Right atrium auricular region (tissue), 2 donors: ENCODE data around the gene MICAL3. TPM values are rescaled to one million over a fixed set of nuclear protein-coding genes. Genes with fewer than 3 reads are reported as not detected.
"Not testable (repeated sequence)": the region's sequence is repeated elsewhere in the genome, so short reads cannot be mapped to it uniquely, and the experiment has no call there.

Experiments
- DNase-seq: peaks from one replicate; pipeline ENCODE4 v3.0.0-alpha.2; 2019; ENCODE audit warnings: low spot score
- H3K27ac ChIP-seq, 2 donors: fragments of 200-600 bp; sonication (generic); 1 replicate in 1 of 2; 2 replicates in 1 of 2; pipeline ENCODE4 v1.5.1; 2016 to 2019
- H3K27me3 ChIP-seq, 2 donors: fragments of 200-600 bp; sonication (generic); one replicate each; pipeline versions ENCODE4 v1.5.1 to v1.6.0; 2017 to 2019
- H3K36me3 ChIP-seq: fragments of 200-600 bp; sonication (generic); one replicate; pipeline ENCODE4 v1.5.1; 2016
- H3K4me1 ChIP-seq, 2 donors: fragments of 200-600 bp; sonication (generic); one replicate each; pipeline versions ENCODE4 v1.5.1 to v1.6.0; 2017 to 2019
- H3K4me3 ChIP-seq, 2 donors: fragments of 200-600 bp; sonication (generic); 1 replicate in 1 of 2; 2 replicates in 1 of 2; pipeline ENCODE4 v1.5.1; 2017 to 2019; ENCODE audit warnings: mild to moderate bottlenecking in 1 of 2, moderate library complexity in 1 of 2
- H3K9me3 ChIP-seq, 2 donors: fragments of 200-600 bp; sonication (generic); one replicate each; pipeline ENCODE4 v1.5.1; 2019
- total RNA-seq, 2 donors: library from RNA; depleted of rRNA; stranded (reverse); fragments of >200 nt; gene quantifications; one replicate each; pipeline ENCODE4 v1.1.0, GENCODE V29; 2016
- TF ChIP-seq, protein P1 (sequence below), 2 donors: fragments of 200-600 bp; sonication (generic); IDR thresholded peaks; one replicate each; pipeline ENCODE4 v1.5.1; 2019; ENCODE audit warnings: antibody characterized with exemption in 2 of 2

MICAL3 gene
- total RNA-seq, 2 donors from 2014 or later, result 42.5 to 45.1 TPM

DNA sequence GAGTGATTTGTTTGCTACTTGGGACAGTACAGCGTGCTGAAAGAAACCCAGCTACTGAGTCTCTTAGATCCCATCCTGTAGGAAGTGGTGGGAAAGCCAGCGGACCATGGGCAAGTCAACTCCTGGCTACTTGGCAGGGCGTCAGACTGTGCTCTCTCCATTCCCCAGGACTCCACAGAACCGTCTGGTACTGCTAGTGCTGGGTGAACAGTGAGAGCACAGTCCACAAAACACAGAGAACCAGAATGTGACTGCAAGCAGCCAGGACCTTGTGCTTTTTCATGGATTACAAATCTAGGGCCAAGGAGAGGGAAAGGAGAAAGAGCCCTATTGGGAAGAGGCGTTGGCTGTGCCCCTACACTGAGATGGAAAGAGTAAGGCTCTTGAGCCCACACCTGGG is 260.3 kb downstream of the MICAL3 start:
- Histone ChIP-seq H3K9me3 (no peaks in the 10 kb centered on the region), H3K27me3 (no peaks in the 10 kb centered on the region), H3K36me3 (no peaks in the 10 kb centered on the region), H3K4me1 (no peaks in the 10 kb centered on the region), H3K4me3 (no peak overlapping the region), H3K27ac (no peak overlapping the region)
- DNase-seq, result no peak
- TF ChIP-seq, protein P1, sequence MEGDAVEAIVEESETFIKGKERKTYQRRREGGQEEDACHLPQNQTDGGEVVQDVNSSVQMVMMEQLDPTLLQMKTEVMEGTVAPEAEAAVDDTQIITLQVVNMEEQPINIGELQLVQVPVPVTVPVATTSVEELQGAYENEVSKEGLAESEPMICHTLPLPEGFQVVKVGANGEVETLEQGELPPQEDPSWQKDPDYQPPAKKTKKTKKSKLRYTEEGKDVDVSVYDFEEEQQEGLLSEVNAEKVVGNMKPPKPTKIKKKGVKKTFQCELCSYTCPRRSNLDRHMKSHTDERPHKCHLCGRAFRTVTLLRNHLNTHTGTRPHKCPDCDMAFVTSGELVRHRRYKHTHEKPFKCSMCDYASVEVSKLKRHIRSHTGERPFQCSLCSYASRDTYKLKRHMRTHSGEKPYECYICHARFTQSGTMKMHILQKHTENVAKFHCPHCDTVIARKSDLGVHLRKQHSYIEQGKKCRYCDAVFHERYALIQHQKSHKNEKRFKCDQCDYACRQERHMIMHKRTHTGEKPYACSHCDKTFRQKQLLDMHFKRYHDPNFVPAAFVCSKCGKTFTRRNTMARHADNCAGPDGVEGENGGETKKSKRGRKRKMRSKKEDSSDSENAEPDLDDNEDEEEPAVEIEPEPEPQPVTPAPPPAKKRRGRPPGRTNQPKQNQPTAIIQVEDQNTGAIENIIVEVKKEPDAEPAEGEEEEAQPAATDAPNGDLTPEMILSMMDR (IDR thresholded peaks at IDR 0.05), result no peak

DNA sequence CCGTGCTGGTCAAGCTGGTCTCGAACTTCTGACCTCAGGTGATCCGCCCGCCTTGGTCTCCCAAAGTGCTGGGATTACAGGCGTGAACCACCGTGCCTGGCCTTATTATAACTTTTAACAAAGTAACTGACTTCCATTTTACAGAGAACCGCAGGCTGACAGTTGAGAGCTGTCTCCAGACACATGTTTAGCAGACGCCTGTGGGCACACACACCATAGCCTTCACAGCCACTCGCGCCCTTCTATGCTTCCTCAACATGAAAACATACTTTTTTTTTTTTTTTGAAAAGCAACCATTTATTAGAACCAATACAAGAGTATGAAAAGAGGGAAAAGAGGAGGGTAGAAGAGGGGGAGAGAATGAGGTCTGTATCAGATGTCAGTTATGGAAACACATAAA is 260.9 kb downstream of the MICAL3 start:
- H3K36me3 ChIP-seq, H3K4me1 ChIP-seq, H3K27ac ChIP-seq, DNase-seq, H3K27me3 ChIP-seq, H3K9me3 ChIP-seq, H3K4me3 ChIP-seq: not testable (repeated sequence)

DNA sequence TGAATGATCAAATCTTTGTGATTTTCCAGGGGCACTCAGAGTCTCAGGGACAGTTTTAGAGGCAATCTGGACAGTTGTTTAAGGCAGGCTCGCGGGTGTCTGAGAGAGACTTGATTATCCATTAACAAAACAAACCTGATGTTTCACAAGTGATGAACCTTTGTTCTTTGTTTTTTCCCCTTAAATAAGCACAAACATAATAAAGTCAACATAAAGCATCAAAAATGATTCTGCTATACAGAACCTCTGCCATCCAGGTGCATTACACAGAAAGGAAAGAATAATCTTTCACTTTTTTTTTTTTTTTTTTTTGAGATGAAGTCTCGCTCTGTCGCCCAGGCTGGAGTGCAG is 263.2 kb downstream of the MICAL3 start:
- no peaks in the 10 kb centered on the region for H3K4me1 ChIP-seq
- TF ChIP-seq, protein P1 (IDR thresholded peaks at IDR 0.05), result no peak
- no peaks in the 10 kb centered on the region for H3K36me3 ChIP-seq
- H3K27me3 ChIP-seq, result no peaks in the 10 kb centered on the region
- H3K4me3 ChIP-seq, result no peak overlapping the region
- no peak for DNase-seq
- no peak overlapping the region for H3K27ac ChIP-seq
- no peaks in the 10 kb centered on the region for H3K9me3 ChIP-seq

DNA sequence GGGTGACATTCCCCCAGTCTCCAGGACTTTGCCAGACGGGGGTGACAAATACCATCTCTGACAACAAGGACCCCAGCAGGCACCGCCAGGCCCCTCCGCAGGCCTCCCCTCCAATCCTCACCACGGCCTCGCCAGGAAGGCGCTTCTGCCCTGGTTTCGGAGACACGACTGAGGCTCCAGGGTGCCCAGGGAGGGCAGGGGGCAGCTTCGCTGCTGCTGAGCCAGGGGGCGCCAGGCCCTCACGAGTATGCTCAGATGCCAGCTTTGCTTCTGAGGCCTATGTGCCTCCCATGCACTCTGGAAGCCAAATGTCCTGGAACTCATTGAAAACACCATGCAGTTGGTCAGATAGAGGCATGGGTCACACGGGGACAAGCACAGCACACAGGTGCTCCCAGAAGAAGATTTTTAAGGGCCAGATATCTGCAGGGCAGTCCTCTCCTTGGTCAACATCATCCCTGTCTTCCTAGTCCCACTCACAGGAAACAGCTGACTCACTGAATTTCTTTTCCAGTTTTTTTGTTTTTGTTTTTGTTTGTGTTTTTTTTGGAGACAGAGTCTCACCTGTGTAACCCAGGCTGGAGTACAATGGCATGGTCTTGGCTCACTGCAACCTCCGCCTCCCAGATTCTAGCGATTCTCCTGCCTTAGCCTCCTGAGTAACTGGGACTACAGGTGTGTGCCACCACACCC is 270.0 kb downstream of the MICAL3 start:
- TF ChIP-seq, protein P1 (IDR thresholded peaks at IDR 0.05), result peak in 1 of 2 donors; percentile 42
- DNase-seq, result no peak

DNA sequence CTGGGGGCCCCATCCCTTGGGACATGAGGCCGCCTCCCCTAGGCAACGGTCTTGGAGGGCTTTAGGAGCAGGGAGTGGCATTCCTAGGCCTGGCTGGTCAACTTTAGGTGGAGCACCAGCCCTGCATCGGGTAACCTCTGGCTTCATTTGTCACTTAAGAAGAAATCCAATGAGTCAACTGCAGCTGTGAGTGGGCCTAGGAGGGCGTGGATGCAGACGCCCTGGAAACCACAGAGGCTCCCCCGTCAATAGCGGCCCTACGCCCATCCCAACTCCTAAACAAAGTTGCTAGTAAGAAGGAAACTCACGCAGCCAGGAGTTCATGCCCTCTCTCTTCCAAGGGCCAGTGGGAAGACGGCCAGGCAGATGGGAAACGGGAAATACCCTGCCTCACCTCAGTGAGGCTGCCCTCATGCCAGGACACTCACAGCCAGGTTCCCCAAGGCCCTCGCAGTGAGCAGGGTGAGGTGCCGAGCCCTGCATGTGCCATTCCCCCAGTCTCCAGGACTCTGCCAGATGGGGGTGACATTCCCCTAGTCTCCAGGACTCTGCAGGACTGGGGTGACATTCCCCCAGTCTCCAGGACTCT is 270.9 kb downstream of the MICAL3 start:
- Histone ChIP-seq H3K27ac (no peak overlapping the region), H3K4me3 (no peak overlapping the region), H3K36me3 (no peaks in the 10 kb centered on the region), H3K9me3 (no peaks in the 10 kb centered on the region), H3K4me1 (no peaks in the 10 kb centered on the region), H3K27me3 (no peaks in the 10 kb centered on the region)
- TF ChIP-seq, protein P1 (IDR thresholded peaks at IDR 0.05), result no peak
- no peak for DNase-seq

More for the DNA sequence above, 270.0 kb downstream of the MICAL3 start:
- H3K36me3 ChIP-seq, result no peaks in the 10 kb centered on the region
- no peak overlapping the region for H3K27ac ChIP-seq
- no peaks in the 10 kb centered on the region for H3K4me1 ChIP-seq
- H3K27me3 ChIP-seq, result no peaks in the 10 kb centered on the region
- H3K9me3 ChIP-seq, result no peaks in the 10 kb centered on the region
- H3K4me3 ChIP-seq, result no peak overlapping the region

DNA sequence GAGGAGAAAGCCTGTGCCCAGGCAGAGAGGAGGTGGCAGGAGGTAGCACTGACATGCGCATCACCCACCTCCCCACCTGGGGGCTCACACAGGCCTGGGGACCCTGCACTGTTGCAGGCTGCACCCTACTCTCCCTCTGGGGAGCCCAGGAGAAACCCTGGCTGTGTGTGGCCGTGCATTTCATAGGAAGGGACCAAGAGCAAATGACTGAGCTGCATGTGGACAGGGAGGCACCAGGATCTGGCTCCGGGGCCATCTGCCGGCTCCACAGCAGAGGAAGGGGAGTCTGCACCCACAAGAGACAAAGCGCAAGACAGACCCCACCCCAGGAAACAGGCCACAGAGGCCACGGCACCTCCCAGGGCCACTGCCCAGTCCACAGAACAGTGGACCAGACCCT is 272.8 kb downstream of the MICAL3 start:
- H3K4me1 ChIP-seq, result no peaks in the 10 kb centered on the region
- no peaks in the 10 kb centered on the region for H3K9me3 ChIP-seq
- TF ChIP-seq, protein P1 (IDR thresholded peaks at IDR 0.05), result no peak
- DNase-seq, result no peak
- H3K4me3 ChIP-seq, result no peak overlapping the region
- no peaks in the 10 kb centered on the region for H3K36me3 ChIP-seq
- H3K27ac ChIP-seq, result no peak overlapping the region
- H3K27me3 ChIP-seq, result no peaks in the 10 kb centered on the region
